Colonic mucosa (tissue), 4 donors: Measurements from ENCODE around the gene TUBGCP2. TPM values are rescaled to one million over a fixed set of nuclear protein-coding genes. Genes with fewer than 3 reads are reported as not detected.

ENCODE experiments used
- DNase-seq: peaks from one replicate; pipeline ENCODE4 v3.0.0-alpha.2; 2020
- H3K27ac ChIP-seq: fragments of 200-600 bp; one replicate; pipeline ENCODE4 v1.8.0; 2021
- H3K27me3 ChIP-seq: fragments of 200-600 bp; one replicate; pipeline ENCODE4 v1.8.0; 2021
- H3K36me3 ChIP-seq: fragments of 200-600 bp; one replicate; pipeline ENCODE4 v1.8.0; 2021
- H3K4me1 ChIP-seq: fragments of 200-600 bp; one replicate; pipeline ENCODE4 v1.8.0; 2021; ENCODE audit warnings: mild to moderate bottlenecking
- H3K4me3 ChIP-seq: fragments of 200-600 bp; one replicate; pipeline ENCODE4 v1.8.0; 2021
- H3K9ac ChIP-seq, 2 donors: one replicate each; pipeline ENCODE4 v1.7.0; 2013; ENCODE audit warnings: control low read depth in 2 of 2, low read depth in 2 of 2, low read length in 2 of 2
- H3K9me3 ChIP-seq: fragments of 200-600 bp; one replicate; pipeline ENCODE4 v1.8.0; 2021
- intact Hi-C: fragments of 100-400 bp; cut with DNase I; formaldehyde crosslinking; loops from one replicate; pipeline ENCODE4 v1.14.1; 2022
- microRNA-seq: library from miRNA; unstranded; fragments of <30 nt; microRNA quantifications from one replicate; pipeline ENCODE4, GENCODE V29; 2019
- total RNA-seq, 2 donors: library from RNA; stranded (reverse); fragmentation: NEBNext Ultra II Directional in 1 of 2; extraction: Animal tissue kit (Norgen Biotek cat#: 25700) in 1 of 2; gene quantifications; one replicate each; pipeline ENCODE4 v1.2.1, GENCODE V29; 2021
- TF ChIP-seq, protein P1 (sequence below): fragments of 200-600 bp; IDR thresholded peaks from one replicate; pipeline ENCODE4 v1.8.0; 2022; ENCODE audit warnings: antibody characterized with exemption, mild to moderate bottlenecking
- donor health status: healthy.
- donor health status: DM: no; HTN: no; CAD: no.
- donor health status: DM: no; HTN: no; CAD: no.

The TUBGCP2 gene
- total RNA-seq, 2 donors from 2014 or later = 64.7 to 67.5 TPM

DNA sequence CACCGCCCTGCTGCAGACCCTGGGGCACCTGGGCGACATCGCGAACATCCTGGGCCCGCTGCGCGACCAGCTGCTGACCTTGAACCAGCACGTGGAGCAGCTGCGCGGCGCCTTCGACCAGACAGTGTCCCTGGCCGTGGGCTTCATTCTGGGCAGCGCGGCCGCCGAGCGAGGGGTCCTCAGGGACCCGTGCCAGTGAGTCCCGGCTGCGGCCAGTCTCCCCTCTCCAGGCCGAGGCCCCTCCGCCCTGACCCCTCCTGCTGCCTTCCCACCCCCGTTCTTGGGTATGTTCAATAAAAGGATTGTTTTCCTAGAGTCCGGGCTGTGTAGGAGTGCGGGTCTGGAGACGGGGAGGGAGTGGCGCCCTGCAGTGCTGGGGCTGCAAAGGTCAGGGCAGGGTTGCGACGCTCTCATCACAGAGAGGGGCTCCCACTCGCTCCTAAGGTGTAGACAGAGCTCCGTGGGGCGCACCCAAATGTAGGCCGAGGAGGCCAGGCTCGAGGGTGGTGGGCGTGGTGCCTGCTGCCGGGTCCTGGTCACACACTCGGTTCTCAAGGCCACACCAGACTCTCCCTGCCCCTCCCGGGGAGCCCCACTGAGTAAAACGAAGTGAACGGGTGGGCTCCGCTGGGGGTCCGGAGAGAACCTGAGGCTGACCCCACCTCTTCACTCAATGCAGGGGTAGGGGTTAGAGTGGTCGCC, 77.3 kb downstream of the TUBGCP2 start:
- H3K27me3 ChIP-seq = peaks cover 50% of the 10 kb centered on the region
- DNase-seq = no peak
- H3K36me3 ChIP-seq = no peaks in the 10 kb centered on the region
- H3K4me1 ChIP-seq = no peaks in the 10 kb centered on the region
- no peaks in the 10 kb centered on the region for H3K9me3 ChIP-seq
- H3K27ac ChIP-seq = no peak overlapping the region
- intact Hi-C loops = no loop called here
- H3K4me3 ChIP-seq = no peak overlapping the region
- no peak overlapping the region for H3K9ac ChIP-seq
- TF ChIP-seq, protein P1, sequence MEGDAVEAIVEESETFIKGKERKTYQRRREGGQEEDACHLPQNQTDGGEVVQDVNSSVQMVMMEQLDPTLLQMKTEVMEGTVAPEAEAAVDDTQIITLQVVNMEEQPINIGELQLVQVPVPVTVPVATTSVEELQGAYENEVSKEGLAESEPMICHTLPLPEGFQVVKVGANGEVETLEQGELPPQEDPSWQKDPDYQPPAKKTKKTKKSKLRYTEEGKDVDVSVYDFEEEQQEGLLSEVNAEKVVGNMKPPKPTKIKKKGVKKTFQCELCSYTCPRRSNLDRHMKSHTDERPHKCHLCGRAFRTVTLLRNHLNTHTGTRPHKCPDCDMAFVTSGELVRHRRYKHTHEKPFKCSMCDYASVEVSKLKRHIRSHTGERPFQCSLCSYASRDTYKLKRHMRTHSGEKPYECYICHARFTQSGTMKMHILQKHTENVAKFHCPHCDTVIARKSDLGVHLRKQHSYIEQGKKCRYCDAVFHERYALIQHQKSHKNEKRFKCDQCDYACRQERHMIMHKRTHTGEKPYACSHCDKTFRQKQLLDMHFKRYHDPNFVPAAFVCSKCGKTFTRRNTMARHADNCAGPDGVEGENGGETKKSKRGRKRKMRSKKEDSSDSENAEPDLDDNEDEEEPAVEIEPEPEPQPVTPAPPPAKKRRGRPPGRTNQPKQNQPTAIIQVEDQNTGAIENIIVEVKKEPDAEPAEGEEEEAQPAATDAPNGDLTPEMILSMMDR = no peak

DNA sequence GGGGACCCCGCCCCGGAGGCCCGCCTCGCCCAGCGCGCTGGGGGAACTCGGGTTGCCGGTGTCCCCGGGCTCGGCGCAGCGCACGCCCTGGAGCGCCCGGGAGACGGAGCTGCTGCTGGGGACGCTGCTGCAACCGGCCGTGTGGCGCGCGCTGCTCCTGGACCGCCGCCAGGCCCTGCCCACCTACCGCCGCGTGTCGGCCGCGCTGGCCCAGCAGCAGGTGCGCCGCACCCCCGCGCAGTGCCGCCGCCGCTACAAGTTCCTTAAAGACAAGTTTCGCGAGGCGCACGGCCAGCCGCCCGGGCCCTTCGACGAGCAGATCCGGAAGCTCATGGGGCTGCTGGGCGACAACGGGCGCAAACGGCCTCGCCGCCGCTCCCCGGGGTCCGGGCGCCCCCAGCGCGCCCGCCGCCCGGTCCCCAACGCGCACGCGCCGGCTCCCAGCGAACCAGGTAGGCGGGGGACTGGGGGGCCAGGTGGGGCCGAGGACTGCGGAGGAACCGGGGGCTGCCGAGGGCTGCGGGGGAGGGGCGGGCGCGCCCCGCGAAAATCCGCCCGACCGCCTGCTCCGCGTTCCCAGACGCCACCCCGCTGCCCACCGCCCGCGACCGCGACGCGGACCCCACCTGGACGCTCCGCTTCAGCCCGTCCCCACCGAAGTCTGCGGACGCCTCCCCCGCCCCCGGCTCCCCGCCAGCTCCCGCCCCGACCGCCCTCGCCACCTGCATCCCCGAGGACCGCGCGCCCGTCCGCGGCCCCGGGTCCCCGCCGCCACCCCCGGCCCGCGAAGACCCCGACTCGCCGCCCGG, 78.1 kb downstream of the TUBGCP2 start:
- intact Hi-C loops = no loop called here
- TF ChIP-seq, protein P1 = no peak

DNA sequence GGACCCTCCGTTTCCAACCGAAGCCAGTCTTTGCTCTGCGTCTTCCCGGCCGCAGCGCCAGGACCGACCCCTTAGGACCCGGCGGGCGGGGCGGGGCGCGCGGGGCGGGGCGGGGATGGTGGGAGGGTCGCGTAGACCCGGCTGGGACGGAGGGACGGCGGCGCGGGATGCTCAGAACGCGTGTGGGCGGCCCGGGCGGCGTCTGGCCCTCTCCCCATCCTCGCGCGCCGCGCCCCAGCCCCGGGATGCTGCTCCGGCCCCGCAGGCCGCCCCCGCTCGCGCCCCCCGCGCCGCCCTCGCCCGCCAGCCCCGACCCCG, 78.7 kb downstream of the TUBGCP2 start, which contains the start of gene UTF1:
Gene UTF1, plus strand, starts transcription at position 174 of the 318 bp plus-strand sequence. Its CDS starts 72 bp downstream, at position 246.
- no peak for DNase-seq
- H3K9ac ChIP-seq = no peak within 1 kb of the TSS
- TF ChIP-seq, protein P1 = no peak
- no peaks in the 10 kb centered on the region for H3K36me3 ChIP-seq
- H3K4me1 ChIP-seq = no peaks in the 10 kb centered on the region
- intact Hi-C loops = no loop called here
- no peak within 1 kb of the TSS for H3K27ac ChIP-seq
- H3K27me3 ChIP-seq = peaks cover 38% of the 10 kb centered on the region
- H3K9me3 ChIP-seq = no peaks in the 10 kb centered on the region
- H3K4me3 ChIP-seq = no peak within 1 kb of the TSS

More for the DNA sequence above, 78.1 kb downstream of the TUBGCP2 start:
- Histone ChIP-seq H3K9me3 (no peaks in the 10 kb centered on the region), H3K27ac (no peak overlapping the region), H3K9ac (no peak overlapping the region), H3K4me1 (no peaks in the 10 kb centered on the region), H3K36me3 (no peaks in the 10 kb centered on the region), H3K4me3 (no peak overlapping the region), H3K27me3 (peaks cover 43% of the 10 kb centered on the region)
- DNase-seq = no peak

DNA sequence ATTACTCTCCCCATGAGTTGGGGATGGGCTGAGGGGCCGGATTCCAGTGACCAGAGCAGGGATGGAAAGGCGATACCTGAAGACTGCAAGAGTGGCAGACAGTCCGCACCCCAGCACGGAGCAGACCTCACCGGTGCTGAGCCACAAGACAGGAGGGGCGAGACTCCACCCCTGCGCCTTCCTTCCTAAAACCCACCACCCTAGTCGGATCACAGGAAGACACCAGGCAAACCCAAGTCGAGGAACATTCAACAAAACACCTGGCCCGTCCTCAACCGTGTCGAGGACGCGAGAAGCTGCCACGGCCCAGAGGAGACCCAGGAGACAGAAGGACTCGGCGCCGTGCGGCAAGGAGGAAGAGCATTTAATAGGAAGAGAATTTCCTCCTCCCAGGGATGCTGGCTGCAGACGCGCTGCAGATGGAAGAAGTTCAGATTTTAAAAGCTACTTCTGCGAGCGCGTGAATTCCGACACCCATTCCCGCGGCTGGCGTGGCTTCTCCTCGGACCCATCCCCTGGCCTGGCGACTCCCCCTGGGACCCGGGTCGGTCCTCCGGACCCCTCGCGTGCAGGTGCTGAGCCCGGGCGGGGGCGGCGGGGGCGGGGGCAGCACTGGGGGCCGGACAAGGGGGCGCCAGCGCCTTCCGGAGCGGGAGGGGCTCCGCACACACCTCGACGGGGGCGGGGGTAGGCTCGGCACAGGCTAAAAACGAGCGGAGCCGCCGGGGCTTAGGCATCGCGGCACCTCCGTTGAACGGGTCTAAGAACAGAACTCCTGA, 79.2 kb downstream of the TUBGCP2 start:
- no peaks in the 10 kb centered on the region for H3K36me3 ChIP-seq
- H3K9me3 ChIP-seq = no peaks in the 10 kb centered on the region
- TF ChIP-seq, protein P1 = no peak
- H3K27ac ChIP-seq = no peak overlapping the region
- intact Hi-C loops = no loop called here
- no peak for DNase-seq
- H3K4me3 ChIP-seq = no peak overlapping the region
- H3K4me1 ChIP-seq = no peaks in the 10 kb centered on the region
- H3K9ac ChIP-seq = no peak overlapping the region
- peaks cover 38% of the 10 kb centered on the region for H3K27me3 ChIP-seq

Small RNA genes lying within 50 kb of the gene (microRNA-seq; reads per million reads assigned to microRNA genes)
- not detected for gene MIR202

Other genes with a start within 250 kb of the TUBGCP2 start
- not detected for gene ADGRA1, start 220.9 kb downstream of the TUBGCP2 start, total RNA-seq
- under 1 TPM; 0.29 to 0.32 TPM for gene KNDC1, start 148.7 kb downstream of the TUBGCP2 start, total RNA-seq
- not detected for gene UTF1, start 78.7 kb downstream of the TUBGCP2 start, total RNA-seq
- gene VENTX, start 71.0 kb downstream of the TUBGCP2 start, total RNA-seq = under 1 TPM; 0.15 to 0.24 TPM
- gene ADAM8, start 32.0 kb downstream of the TUBGCP2 start, total RNA-seq = 1 to 10 TPM; 3.7 to 5.7 TPM
- 10 to 100 TPM; 53.9 to 78.2 TPM for gene ZNF511, start within 50 bp of the TUBGCP2 start, total RNA-seq
- 1 to 10 TPM in 1 of 2 donors, not detected in 1; 1.6 TPM for gene CALY, start 28.0 kb upstream of the TUBGCP2 start, total RNA-seq
- 10 to 100 TPM; 15.0 to 99.3 TPM for gene PRAP1, start 38.5 kb upstream of the TUBGCP2 start, total RNA-seq
- gene FUOM, start 49.1 kb upstream of the TUBGCP2 start, total RNA-seq = 10 to 100 TPM; 16.9 to 23.3 TPM
- gene ECHS1, start 64.5 kb upstream of the TUBGCP2 start, total RNA-seq = 100 to 1,000 TPM; 188 to 214 TPM
- 1 to 10 TPM; 3.5 to 5.8 TPM for gene PAOX, start 70.4 kb upstream of the TUBGCP2 start, total RNA-seq
- 10 to 100 TPM; 31.2 to 59.5 TPM for gene MTG1, start 85.3 kb upstream of the TUBGCP2 start, total RNA-seq
- not detected for gene SPRN, start 115.8 kb upstream of the TUBGCP2 start, total RNA-seq
- 1 to 10 TPM; 1.3 to 1.6 TPM for gene SCART1, start 145.1 kb upstream of the TUBGCP2 start, total RNA-seq
- 1 to 10 TPM in 1 of 2 donors, under 1 TPM in 1; 0.90 to 3.5 TPM for gene CYP2E1, start 218.5 kb upstream of the TUBGCP2 start, total RNA-seq